SU-DHL-6 (cell line): ENCODE data around the gene SYNDIG1.

Experiments used
- H2AFZ ChIP-seq: fragments of 200-600 bp; sonication (generic); 2 replicates; pipeline ENCODE4 v1.6.1; 2014; ENCODE audit warnings: low read depth, mild to moderate bottlenecking, moderate library complexity, mixed read lengths, antibody characterized with exemption, low read length; ENCODE audit not compliant: severe bottlenecking
- H3F3A ChIP-seq: fragments of 200-600 bp; shearing (Covaris generic); 2 replicates; pipeline ENCODE4 v1.6.0; 2016; ENCODE audit warnings: antibody characterized with exemption, mild to moderate bottlenecking; ENCODE audit not compliant: insufficient read depth
- H3K27ac ChIP-seq: fragments of 200-600 bp; sonication (generic); 2 replicates; pipeline ENCODE4 v1.5.1; 2016; ENCODE audit warnings: low read depth, mild to moderate bottlenecking, low read length, moderate library complexity, mixed read lengths
- H3K27me3 ChIP-seq: fragments of 200-600 bp; sonication (generic), shearing (Covaris generic); 2 replicates; pipeline ENCODE4 v1.6.0; 2014; ENCODE audit warnings: mild to moderate bottlenecking, low read length
- H3K36me3 ChIP-seq: fragments of 200-600 bp; sonication (generic); 2 replicates; pipeline ENCODE4 v1.6.1; 2014; ENCODE audit warnings: mild to moderate bottlenecking, low read length, mixed read lengths
- H3K4me2 ChIP-seq: fragments of 300-600, 200-600 bp; shearing (Covaris generic), sonication (generic); 2 replicates; pipeline ENCODE4 v1.6.0; 2014; ENCODE audit warnings: low read length, low read depth, mild to moderate bottlenecking; ENCODE audit not compliant: poor library complexity, severe bottlenecking
- H3K4me3 ChIP-seq: fragments of 200-600 bp; sonication (generic); 2 replicates; pipeline ENCODE4 v1.5.1; 2014; ENCODE audit warnings: antibody characterized with exemption, low read length, mild to moderate bottlenecking, mixed read lengths; ENCODE audit not compliant: insufficient read depth, poor library complexity, severe bottlenecking
- H3K79me2 ChIP-seq: fragments of 200-600 bp; sonication (generic); 2 replicates; pipeline ENCODE4 v1.6.1; 2014; ENCODE audit warnings: mild to moderate bottlenecking, low read length, moderate library complexity; ENCODE audit not compliant: insufficient read depth
- H3K9ac ChIP-seq: fragments of 200-600 bp; sonication (generic); 2 replicates; pipeline ENCODE4 v1.7.0; 2014; ENCODE audit warnings: mild to moderate bottlenecking, low read length
- H3K9me2 ChIP-seq: fragments of 200-600 bp; sonication (generic); replicated peaks from 2 replicates; pipeline ENCODE4 v1.6.1; 2014; ENCODE audit warnings: low read length; ENCODE audit not compliant: insufficient read depth
- H3K9me3 ChIP-seq: fragments of 200-600 bp; sonication (generic); 2 replicates; pipeline ENCODE4 v1.6.1; 2014; ENCODE audit warnings: low read length, mixed read lengths; ENCODE audit not compliant: insufficient read depth
- H4K20me1 ChIP-seq: fragments of 200-600 bp; sonication (generic); 2 replicates; pipeline ENCODE4 v1.6.1; 2014; ENCODE audit warnings: low read depth, mild to moderate bottlenecking, antibody characterized with exemption, low read length, moderate library complexity, mixed read lengths
- CTCF ChIP-seq: fragments of 200-600 bp; sonication (generic); IDR thresholded peaks from one replicate; pipeline ENCODE4 v1.5.1; 2017; ENCODE audit warnings: antibody characterized with exemption, mild to moderate bottlenecking, low read length, moderate library complexity; ENCODE audit not compliant: insufficient read depth, poor library complexity, severe bottlenecking
- EZH2phosphoT487 ChIP-seq: fragments of 200-600 bp; sonication (generic), shearing (Covaris generic); conservative IDR thresholded peaks from 2 replicates; pipeline ENCODE4 v1.6.1; 2018; ENCODE audit warnings: mild to moderate bottlenecking, antibody characterized with exemption, low read length, moderate library complexity, mixed read lengths

Gene SYNDIG1

GRCh38 chr20:24542721-24543120 is 73.3 kb downstream of the SYNDIG1 start:
- Histone ChIP-seq H3K79me2 (no peaks in the 10 kb centered on the region), H3K4me3 (no peak overlapping the region), H3K36me3 (no peaks in the 10 kb centered on the region), H3K9me2 (no peaks in the 10 kb centered on the region), H3K9me3 (no peaks in the 10 kb centered on the region), H4K20me1 (no peaks in the 10 kb centered on the region), H3K27me3 (no peaks in the 10 kb centered on the region), H2AFZ (no peak overlapping the region), H3K27ac (no peak overlapping the region), H3K9ac (no peak overlapping the region), H3F3A (no peaks in the 10 kb centered on the region), H3K4me2 (no peak overlapping the region)
- TF ChIP-seq EZH2phosphoT487 (no peak), CTCF (no peak)

- H2AFZ ChIP-seq: no peak overlapping the region
- no peaks in the 10 kb centered on the region for H3K79me2 ChIP-seq
- H3K27me3 ChIP-seq: no peaks in the 10 kb centered on the region
- TF ChIP-seq EZH2phosphoT487: no peak
- TF ChIP-seq CTCF: no peak
- H3K9me2 ChIP-seq: no peaks in the 10 kb centered on the region
- H3F3A ChIP-seq: no peaks in the 10 kb centered on the region
- H4K20me1 ChIP-seq: no peaks in the 10 kb centered on the region
- H3K4me3 ChIP-seq: no peak overlapping the region
- no peak overlapping the region for H3K27ac ChIP-seq
- no peak overlapping the region for H3K4me2 ChIP-seq
- no peaks in the 10 kb centered on the region for H3K9me3 ChIP-seq
- no peaks in the 10 kb centered on the region for H3K36me3 ChIP-seq
- H3K9ac ChIP-seq: no peak overlapping the region
These were observed 73.7 kb downstream of the SYNDIG1 start for GRCh38 chr20:24543168-24543567.

DNA sequence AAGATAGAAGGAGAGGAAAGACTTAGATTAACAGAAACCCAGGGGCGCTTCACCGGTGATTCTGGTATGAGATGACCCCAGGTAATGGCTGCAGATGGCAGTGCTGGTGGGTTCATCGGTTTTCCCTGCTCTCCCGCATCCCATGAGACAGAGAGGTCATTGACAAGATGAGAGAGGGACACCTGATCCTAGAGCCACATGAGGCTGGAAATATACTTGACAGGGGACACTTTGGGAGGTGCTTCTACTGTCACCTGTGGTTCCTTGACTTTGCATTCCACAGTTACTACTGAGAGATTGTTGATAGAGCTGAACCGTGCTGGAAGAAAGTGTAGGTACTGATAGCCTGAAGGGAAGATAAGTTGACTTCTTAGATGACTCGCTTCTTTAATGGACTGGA is 74.3 kb downstream of the SYNDIG1 start:
- H4K20me1 ChIP-seq: no peaks in the 10 kb centered on the region
- H3K9me3 ChIP-seq: no peaks in the 10 kb centered on the region
- H2AFZ ChIP-seq: no peak overlapping the region
- no peak for TF ChIP-seq CTCF
- no peak for TF ChIP-seq EZH2phosphoT487
- H3F3A ChIP-seq: no peaks in the 10 kb centered on the region
- no peaks in the 10 kb centered on the region for H3K79me2 ChIP-seq
- H3K27ac ChIP-seq: no peak overlapping the region
- no peaks in the 10 kb centered on the region for H3K36me3 ChIP-seq
- H3K27me3 ChIP-seq: no peaks in the 10 kb centered on the region
- H3K4me3 ChIP-seq: no peak overlapping the region
- no peak overlapping the region for H3K9ac ChIP-seq
- no peak overlapping the region for H3K4me2 ChIP-seq
- no peaks in the 10 kb centered on the region for H3K9me2 ChIP-seq
